ENCODE results near the gene FGFR3.

FGFR3 gene

DNA sequence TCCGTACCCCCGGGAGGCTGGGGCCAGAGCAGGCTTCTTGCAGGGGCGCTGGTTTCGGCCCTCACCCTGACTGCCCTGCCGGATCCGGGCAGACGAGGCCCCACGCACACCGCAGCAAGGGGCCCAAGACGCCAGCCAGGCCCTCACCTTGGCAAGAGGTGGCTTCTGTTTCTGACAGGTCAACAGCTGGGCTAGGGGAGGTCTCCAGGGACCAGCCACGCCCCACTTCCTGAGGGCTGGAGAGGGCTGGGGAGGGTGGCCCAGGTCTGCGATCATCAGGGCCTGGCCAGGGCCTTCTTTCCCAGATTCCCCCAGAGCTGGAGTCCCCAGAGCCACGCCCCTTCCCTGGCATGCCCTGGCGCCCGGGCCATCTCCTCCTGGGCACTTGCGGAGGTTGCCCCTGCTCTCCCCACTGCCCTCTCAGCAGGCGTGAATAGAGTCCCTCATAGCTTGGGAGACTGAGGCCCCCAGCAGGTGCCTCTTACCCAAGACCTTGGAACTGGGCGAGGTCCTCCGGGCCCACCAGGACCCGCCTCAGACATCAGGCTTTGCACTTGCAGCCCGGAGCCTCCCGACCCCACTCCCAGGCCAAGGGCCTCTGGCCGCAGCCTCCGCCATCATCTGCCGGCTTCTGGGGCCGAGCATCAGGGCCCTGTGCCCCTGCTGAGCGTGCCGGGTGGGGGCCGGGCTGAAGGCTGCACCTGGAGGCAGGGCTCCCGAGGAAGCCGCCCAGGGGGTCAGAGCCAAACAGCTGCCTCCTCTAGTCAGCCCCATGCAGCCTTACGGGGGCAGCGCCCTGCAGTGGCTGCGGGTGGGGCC lies 6.3 kb upstream of the FGFR3 start:
- no peak for DNase-seq

DNA sequence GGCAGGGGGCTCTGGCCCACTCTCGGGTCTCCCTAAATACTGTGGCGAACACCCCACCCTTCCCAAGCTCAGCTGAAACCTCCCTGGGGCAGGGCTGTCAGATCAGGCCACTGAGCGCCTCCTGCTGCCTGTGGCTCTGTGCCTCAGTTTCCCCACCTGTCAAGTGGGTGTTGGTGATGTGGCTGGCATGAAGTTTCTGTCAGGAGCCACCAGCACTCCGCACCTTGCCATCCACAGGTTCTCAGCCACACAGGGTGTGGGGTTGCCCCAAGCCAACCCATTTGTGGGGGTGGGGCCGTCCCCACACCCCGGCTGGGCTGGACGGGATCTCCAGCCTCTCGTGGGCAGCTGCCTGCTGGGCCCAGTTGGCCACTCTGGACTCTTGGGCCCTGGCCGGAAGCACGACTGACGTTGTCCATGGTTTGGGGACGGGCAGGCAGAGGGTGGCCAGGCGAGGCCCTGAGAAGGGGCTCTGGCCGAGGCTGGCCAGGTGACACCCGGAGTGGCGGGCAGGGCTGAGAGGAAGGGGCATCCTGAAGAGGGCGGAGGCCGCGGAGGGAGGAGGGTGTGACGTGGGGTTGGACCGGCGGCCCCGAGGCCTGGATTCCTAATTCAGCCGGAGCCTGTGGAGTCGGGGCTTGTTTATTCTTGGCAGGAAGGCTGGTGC lies 5.5 kb upstream of the FGFR3 start:
- DNase-seq: peak in 13 of 58 donors; percentile 17 to 52 (median 30)

DNA sequence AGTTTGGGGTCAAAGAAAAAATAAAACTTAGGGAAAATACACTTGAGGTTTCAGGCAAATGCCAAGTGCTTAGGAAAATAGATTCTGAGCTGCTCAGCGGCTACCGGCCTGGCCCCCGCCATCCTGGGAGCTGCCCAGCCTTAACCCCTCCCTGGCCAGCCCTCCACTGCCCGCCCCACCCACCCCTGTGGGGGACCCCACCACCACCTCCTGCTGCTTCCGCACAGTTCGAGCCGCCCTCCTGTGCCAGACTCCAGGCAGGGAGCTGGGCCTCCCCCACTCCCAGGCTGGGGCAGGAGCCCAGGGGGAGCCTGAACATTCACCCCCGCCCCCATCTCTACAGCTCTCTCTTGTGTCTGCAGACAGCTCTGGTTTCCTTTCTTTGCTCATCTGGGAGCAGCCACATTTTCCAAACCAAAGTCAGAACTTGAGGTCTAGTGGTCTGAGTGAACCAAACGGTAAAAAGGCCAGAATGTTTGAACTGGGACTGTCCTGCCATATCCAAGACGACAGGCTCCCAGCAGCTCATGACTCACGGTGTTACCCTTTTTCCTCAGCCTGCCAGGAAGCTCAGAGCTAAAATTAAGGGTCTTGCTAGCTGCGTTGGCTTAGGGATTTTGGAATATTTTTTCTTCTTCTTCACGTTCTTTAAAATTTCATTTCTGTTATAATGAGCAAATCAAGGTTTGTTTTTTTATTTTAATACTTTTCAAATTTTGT lies 4.7 kb upstream of the FGFR3 start:
- no peak for DNase-seq

DNA sequence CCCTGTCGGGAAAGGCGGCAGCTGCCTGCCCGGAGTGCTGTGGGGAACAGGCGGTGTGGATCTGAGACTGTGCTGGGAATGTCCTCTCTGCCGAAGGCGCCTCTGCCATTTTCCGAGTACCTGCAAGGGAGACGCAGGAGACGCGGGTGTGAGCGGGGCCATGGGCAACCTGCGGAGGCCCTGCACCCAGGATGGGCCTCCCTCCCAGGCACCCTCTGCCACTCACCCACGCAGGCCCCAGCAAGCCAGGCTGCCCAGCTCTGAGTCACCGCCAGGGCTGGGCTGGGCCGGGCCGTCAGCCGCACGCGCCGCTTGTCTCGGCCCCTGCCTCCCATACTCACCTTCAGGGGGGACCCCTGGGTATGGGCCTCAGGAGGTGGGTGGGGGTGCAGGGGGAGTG lies 3.5 kb upstream of the FGFR3 start:
- no peak for DNase-seq

DNA sequence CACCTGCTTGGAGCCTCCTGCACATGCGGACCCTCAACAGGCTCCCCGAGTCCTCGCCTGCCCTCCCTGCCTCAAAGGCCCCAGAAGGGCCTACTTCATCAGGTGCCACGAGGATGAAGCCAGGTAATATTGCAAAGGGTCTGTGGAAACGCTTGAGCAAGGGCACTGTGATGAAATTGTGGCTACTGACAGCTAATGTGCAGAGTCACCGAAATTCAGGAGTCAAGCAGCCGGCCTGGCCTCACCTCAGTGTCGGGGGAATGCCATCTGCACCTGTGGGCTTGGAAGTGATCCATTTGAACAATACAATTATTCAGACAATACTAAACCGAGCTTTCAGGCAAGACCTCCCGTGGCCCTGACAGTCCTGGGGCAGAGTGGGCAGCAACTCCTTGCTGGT lies 3.1 kb upstream of the FGFR3 start:
- DNase-seq: no peak

DNA sequence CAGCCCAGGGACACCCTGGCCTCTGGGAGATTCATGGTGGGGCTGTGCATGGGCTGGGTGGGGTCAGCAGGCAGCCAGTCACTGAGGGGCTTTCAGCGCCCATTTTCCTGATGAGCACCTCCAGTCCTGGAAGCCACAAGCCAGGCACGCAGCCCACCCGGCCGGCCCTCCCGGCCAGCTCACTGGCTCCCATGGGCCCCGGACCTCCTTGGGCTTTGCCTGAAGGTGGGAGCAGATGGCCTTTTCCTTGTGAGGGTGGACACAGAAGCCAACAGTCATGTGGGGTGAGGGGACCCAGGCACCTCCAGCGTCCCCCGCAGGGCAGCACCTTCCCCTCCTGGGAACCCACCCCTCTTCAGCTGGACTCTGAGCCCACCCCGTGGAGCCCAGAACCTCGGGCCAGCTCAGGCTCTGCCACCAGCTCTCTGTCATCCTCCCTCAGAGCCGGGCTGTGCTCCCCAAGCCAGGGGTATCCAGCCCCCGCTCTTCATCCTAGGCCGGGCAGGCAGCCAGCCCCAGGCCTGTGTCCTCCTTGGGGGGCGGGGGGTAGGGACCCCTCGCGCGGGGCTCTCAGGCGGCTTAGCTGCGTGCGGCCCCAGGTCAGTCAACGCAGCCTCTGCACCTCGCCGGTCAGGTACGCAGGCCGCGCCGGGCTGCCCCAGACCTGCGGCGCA lies 798 bp upstream of the FGFR3 start:
- no peak for DNase-seq

DNA sequence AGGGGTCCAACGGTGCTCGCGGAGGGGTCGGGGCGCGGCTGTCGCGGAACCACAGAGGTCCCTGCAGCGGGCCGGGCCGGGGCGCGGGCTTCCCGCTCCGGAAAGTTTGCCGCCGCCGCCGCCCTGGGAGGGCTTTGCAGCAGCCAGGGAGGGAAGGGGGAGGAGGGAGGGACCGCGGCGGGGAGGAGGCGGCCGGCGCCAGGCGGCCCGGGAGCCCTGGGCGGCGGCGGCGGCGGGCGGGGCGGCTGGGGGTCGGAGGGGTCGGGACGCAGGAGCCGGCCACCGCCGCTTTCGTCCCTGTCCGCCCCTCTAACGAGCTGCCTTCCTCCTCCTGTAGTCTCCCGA lies 375 bp downstream of the FGFR3 start:
- DNase-seq: no peak

DNA sequence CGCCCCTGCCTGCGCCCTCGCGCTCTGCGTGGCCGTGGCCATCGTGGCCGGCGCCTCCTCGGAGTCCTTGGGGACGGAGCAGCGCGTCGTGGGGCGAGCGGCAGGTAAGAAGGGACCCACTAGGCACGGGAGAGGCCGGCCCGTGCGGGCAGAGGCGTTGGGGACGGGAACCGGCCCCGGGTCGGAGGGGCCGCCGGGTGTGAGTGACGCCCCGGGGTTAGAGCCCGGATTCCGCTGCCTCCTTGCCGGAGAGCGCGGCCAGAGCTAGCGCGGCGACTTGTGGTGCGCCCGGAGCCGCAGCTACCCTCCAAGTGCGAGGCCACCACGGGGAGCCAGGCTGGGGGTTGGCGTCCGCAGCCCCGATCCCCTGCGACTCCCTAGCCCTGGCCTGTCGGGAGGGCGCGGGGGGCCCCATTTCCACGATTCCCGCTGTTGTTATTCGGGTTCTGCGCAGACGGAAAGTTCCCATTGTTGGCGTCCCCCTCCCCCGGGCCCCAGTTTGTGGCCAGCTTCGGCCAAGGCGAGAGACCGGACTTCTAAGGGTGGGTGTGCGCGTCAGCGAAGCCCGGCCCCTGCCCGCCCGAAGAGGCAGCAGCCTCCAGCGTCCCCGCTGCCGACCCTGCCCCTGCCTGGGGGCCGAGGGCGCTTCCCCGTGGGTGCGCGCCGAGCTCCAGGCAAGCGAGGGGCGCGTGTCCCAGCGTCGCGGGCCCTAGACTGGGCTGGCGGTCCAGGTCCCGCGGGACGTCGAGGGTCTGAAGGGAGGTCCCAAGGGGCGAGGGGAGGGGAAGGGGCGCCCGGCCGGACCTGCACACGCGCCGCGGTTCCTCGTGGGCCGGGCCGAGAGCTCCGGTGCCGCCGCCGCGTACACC lies 1.1 kb downstream of the FGFR3 start:
- no peak for DNase-seq

DNA sequence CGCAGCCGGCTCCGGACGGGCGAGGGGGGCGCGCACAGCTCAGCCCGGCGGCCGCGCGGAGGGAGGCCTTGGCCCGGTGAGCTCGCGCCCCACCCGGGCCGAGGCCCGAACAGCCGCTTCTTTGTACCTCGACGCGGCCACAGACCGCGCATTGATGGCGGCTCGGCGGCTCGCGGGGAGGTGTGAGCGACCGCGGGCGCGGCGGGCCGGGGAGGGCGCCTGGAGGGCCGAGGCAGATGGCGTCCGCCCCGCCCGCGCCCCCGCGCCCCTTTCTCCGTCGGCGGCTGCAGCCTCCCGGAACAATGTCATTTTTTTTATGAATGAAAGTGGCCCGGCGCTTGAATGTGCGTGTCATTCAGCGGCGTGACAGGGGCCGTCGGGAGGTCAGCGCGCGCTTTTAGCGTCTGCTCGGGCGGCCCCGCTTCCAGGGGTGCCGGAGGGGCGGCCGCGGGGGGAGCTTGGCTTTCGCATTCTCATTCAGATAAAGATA lies 1.8 kb downstream of the FGFR3 start:
- no peak for DNase-seq

DNA sequence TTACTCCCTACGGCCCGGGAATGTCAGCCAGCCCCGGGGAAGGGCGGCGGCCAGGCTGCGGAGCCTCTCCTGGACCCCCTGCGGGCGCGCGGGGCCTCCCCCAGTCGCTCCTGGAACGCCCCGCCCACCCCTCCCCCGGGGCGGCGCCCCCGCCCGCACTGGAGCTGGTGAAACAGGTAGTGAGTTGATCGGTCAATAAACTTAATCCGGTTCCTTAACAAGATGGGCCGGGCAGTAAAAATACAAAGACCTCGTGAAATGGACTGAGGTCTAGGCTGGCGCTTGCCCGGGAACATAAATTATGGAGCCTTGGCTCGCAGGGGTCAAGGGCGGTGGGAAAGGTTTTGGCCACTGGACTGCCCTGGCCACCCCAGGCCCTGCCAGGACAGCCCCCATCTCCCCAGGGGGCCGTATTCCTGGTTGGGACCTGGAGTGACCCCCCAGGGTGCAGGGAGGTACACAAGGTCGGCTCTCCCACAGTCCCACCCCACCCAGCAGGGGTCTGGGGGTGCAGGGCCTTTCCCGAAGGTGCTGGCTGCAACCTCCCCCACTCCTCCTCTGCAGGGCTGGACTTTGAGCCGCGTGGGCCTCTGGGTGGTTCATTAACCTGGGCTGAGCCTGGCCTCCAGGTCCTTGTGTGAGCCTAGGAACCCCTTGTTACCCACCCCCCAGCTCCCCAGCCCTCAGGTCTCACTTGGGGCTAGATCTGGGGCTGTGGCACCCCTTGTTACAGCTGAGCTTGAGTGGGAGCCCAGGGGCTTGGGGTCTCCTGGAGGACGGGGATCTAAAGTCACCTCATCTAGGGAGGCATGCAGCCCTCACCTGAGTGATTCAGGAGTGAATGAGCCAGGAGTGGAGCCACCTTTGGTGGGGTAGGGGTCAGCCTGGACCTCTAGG lies 2.5 kb downstream of the FGFR3 start:
- DNase-seq: no peak

DNA sequence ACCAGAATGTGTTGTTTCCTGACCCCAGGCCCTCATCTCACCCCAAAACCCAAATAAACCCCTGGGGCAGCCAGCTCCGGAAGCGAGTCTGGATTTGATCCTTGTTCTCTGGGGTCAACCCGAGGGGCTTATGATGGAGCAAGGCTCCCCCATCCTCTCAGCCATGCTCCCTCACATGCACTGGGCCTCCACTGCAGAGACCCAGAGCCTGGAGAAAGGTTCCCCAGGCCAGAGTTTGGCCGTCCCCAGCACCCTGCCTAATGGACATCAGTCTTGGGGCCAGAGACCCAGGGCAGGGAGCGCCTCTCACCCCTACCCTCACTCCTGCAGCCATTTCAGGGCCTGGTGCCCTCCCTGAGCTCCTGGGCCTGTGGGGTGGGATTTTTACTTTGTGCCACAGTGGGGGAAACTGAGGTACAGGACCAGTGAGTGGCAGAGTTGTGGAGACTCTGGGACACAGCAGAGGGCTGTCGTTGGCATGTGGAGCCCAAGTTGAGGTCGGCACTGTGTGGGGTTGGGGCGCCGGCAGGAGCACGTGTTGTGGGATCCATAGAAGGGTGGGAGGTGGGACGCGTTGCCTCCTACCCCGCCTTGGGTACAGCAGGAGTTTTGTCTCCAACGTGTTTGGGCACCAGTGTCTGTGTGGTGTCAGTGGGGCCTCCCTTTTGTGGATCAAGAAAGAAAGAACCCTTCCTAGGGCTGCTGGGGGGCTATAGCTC lies 3.6 kb downstream of the FGFR3 start:
- no peak for DNase-seq

DNA sequence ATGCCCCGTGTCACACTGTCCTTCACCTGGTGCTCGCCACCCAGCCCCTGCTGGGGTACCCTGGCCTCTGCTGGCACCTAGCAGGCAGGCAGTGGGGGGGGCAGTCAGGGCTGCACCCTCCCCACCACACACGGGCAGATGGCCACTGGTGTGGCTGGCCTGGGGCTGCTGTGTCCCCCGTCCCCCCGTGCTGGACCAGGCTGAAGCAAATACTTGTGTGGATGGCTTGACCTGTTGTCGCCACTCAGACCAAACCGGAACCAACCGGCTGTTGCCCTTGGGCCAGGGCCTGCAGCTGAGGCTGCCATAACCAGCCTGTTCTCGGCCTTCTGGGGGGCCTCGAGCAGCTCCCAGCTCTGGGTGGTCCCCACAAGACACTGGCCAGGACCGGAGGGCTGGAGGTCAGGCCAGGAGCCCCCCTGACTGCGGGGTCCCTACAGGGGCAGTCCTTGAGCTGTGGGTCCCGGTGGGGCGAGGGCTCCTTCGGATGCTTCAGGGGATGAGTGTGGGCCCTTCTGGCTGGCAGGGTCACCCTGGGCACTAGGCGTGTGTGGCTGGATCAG lies 4.3 kb downstream of the FGFR3 start:
- peak in 5 of 58 donors; percentile 39 to 68 (median 62) for DNase-seq

DNA sequence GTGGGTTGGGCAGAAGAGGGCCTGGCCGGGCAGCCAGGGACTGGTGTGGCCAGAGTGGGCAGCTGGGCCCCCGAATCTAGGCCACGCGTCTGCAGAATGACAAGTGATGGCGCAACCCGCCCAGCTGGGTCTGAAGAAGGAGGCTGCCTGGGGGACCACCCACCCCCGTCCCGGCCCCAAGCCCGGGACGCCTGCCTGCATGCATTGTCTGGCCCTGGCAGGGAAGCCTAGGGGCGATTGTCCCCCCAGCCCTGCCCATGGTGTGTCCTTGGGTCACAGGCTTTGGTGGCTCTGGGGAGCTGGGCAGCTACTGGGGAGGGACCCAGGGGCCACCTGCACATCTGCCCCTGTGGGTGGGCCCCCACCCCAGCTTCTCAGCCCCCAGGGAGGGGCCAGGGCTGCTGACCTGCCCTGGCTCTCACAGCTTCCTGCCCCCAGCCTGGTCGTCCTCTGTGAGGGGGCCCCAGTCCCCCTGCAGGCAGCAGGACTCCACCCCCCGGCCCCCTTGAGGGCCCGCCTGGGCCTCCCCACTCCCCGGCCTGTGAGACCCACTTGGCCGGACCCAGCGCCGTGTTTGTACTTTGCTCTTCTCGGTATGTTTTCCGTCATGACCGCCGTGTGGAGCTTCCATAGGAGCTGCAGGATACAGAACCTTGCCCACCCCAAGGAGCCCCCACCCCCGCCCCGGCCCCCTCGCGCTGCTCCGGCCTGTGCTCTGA lies 4.9 kb downstream of the FGFR3 start:
- peak in 50 of 58 donors; percentile 17 to 92 (median 70) for DNase-seq

DNA sequence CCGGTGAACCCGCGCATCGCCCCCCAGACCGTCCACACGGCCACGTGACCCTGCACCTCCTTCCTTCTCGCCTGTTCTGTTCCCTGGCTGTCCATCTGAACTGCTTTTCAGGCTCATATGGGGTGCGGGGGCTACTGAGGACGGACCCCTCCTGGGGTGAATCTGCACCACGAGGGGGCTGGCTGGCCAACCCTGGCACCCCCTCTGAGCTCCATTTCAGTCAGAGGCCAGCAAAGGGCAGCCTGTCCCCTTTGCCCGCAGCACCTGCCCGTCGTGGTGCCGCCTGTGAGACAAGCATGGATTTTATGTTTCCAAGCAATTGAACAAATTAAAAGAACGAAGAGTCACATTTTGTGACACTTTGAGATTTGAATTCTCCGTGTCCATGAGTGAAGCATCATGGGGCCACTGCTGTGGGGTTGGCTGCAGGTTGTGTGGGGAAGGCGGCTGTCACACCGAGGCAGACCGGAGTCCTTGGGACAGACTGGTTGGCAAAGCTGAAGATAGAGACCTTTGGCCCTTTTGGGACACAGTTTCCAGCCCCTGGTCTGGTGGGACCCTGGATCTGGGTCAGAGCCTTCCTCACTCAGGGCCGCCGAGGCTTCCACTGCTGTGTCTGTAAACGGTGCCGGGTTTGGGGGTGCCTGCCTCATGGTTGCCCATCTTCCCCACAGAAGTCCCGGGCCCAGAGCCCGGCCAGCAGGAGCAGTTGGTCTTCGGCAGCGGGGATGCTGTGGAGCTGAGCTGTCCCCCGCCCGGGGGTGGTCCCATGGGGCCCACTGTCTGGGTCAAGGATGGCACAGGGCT lies 5.7 kb downstream of the FGFR3 start:
- DNase-seq: no peak

DNA sequence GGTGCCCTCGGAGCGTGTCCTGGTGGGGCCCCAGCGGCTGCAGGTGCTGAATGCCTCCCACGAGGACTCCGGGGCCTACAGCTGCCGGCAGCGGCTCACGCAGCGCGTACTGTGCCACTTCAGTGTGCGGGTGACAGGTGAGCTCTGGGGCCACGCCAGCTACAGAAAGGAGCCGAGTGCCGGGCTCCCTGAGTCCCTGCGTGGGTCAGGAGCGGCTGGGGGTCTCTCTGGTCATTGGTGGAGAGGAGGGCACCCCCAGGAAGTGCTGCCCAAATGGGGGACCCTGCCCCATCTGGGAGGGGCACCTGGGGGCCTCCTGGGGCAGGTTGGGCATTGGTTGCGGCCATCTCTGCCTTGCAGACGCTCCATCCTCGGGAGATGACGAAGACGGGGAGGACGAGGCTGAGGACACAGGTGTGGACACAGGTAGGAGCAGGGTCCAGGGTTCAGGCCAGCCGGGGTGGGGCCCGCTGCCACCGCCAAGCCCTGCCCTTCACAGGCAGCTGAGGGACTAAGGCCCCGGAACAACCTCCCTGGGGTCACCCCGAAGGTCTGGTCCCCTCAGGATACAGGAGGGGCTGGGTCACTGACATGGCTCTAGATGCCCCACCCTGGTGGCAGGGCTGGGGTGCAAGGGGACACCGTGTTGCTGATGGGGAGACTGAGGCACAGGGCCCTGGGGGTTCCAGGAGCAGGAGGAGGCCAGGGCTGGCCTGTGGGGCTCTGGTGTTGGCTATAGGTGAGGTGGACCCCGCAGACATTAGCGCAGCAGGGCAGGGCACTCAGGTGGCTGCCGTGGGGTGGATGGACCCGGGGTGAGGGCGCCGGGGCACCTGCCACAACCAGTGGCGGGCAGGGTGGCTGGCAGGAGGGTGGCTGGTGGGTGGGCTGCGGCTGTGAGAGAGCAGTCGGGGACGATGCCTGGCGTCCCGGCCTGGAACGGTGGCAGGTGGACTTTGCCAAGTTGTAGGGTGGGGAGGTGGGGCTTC lies 6.6 kb downstream of the FGFR3 start:
- no peak for DNase-seq

DNA sequence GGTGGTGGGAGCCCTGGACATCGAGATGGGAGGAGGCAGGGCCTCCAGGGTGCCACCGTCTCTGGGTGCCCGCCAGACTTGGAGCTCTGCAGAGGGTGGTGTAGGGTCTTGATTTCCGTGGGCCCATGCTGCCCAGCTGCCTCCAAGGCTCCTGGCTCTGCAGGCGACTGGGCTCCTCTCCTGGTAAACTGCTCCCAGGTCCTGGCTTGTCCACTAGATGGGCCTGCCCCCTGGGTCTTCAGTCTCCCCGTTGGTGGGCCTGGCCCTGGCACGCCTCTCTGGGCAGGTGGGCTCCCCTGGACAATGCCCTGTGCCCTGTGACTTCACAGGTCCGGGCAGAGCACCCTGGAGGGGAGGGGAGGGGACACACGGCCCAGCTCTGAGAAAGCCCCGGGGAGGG lies 7.7 kb downstream of the FGFR3 start:
- DNase-seq: no peak
